GM18519 (cell line): ENCODE data around the gene MCUB.

ENCODE experiments used
- ATAC-seq: cut with Tn5 transposase; IDR thresholded peaks from one replicate; pipeline ENCODE4 v1.9.1; 2021; ENCODE audit warnings: mild to moderate bottlenecking, moderate library complexity; ENCODE audit not compliant: unreplicated experiment, low FRiP score

MCUB gene

DNA sequence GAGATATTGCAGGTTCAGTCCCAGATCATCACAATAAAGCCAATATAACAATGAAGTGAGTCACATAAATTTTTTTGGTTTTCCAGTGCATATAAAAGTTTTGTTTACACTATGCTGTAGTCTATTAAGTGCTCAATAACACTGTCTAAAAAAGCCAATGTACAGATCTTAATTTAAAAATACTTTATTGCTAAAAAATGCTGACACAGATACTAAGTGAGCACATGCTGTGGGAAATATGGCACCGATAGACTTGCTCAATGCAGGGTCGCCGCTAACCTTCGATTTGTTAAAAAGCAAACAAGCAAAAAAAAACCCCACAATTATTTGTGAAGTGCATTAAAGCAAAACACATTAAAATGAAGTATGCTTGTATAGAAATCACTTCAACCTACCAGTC, 159.6 kb downstream of the MCUB start:
- ATAC-seq = no peak

GRCh38 chr4:109721033-109721432, 161.0 kb downstream of the MCUB start:
- no peak for ATAC-seq

DNA sequence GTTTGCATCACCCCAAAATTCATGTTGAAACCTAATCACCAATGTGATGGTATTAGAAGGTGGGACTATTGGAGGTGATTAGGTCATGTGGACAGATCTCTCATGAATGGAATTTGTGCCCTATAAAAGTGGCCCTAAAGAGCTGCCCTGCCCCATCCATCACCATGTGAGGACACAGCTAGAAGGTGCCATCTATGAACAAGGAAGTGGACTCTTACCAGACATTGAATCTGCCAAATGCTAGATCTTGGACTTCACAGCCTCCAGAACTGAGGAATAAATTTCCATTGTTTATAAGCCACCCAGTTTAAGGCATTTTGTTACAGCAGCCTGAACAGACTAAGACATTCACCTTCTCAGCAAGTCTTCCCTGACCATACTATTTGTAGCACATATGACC, 162.3 kb downstream of the MCUB start:
- ATAC-seq = no peak

DNA sequence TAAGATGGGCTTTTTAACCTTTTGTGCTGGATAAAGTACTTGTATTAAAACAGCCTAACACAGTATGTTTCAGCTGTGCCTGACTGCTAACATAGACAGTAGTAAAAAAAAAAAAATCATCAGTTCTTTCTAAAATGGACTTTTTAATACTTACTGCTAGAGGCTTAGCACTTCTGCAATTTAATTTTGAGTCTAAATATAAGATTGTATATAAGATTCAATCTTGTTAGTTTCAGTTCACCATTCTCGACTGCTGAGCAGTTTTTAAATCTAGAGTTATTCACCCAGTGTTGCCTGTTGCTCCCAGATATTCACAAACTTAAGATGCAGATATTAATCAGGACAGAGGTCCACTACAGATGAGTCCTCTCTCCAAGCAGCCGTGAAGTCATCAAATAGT, 163.1 kb downstream of the MCUB start:
- no peak for ATAC-seq

DNA sequence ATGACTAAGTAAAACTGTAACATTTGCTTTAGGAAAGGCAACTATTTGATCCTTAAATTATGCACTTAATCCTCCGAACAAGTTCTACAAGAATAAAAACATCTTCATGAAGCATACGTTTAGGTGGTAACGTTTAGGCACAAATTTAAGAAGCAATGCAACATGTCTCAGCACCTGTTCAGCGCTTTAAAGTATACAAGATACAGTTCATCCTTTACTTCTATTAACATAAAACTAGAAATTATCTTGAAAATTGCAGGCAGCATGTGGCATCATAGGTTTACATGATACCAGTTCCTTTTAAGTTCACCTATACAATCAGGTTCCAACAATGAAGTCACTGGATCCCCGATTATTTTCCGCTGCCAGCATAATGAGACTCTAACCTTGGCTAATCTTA, 168.3 kb downstream of the MCUB start:
- ATAC-seq = no peak

DNA sequence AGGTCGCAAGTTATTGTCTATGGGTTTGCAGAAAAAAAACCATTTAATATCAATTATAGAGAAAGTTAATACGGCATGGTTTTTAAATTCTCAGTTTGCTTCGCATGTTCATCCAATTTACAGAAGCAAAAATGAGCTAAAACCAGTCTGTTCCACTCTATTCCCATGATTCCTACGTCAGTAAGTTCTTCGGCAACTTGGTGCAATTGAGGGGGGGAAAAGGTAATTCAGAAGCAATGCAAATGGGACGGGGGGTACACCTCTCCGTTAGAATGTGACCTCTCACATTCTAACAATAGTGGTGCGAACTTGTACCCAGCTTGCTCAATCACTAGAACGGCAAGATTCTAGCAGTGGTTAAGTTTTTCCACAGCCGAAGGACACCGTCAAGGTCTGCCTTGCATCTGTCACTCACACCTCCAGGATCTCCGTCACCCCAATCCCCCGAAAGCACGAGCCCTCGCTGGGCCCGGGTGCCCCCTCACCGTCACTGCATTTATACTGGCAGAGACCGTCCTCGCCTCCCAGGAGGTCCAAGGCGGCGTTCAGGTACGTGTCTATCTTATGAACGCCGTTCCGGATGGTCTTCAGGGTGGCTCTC, 169.2 kb downstream of the MCUB start:
- ATAC-seq = no peak

GRCh38 chr4:109729718-109730618, 169.9 kb downstream of the MCUB start, which contains the start of gene PLA2G12A:
TSS of gene PLA2G12A (minus strand) at chr4:109730070. CDS start at chr4:109729809, 261 bp downstream.
- ATAC-seq = peak; percentile 67

- no peak for ATAC-seq
Measured at GRCh38 chr4:109730619-109731545, 170.8 kb downstream of the MCUB start.

- ATAC-seq = no peak
Measured at GRCh38 chr4:109733728-109734127, 173.7 kb downstream of the MCUB start.

DNA sequence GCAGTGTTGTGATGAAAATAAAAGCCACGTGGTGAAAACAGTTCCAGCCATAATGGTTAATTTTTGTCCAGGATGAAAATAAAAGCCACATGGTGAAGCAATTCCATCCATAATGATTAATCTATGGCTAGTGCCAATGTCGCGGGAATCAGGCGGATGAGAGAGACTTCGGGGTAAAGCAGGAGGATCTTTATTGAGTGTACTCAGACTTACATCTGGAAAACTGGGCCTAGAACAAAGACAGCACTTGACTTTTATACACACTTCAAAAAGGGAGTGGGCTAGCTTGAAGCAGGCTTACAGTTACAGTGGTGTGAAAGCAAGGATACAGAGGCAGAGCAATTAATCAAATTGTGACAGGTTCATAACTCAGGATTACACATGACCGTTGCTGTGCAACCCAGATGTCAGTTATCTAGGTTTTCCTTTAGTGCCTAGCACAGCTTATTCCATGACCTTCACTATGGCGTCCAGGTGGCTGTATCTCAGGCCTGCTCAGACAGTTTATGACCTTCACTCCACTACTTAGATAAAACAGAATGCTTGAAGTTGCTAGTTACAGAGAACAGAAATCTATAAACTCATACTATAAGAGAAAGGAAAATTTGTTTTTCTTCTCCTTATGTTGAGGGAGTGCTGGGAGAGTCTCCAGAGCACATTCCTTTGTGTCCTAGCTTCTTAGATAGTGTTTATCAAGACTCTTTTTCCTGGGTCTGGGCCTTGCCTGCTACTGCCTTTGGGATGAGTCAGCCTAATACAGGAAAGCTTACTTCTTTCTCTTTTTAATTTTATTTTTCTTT, 175.7 kb downstream of the MCUB start:
- no peak for ATAC-seq
